AG09309 (cell line): Measurements from ENCODE around the gene SDK2.

ENCODE experiments used
- DNase-seq: peaks from one replicate; pipeline ENCODE4 v3.0.0-alpha.2; 2010; ENCODE audit warnings: low read depth
- H3K4me3 ChIP-seq: 2 replicates; pipeline ENCODE4 v1.5.1; 2011; ENCODE audit warnings: mild to moderate bottlenecking, low read depth, low read length, moderate library complexity; ENCODE audit not compliant: control insufficient read depth
- CTCF ChIP-seq: IDR thresholded peaks from 2 replicates; pipeline ENCODE4 v1.5.1; 2011; ENCODE audit warnings: mild to moderate bottlenecking, low read depth, low read length, inconsistent platforms; ENCODE audit not compliant: insufficient read depth, control insufficient read depth; ENCODE audit errors: missing control alignments

SDK2 gene

GRCh38 chr17:73285603-73285908, 358.7 kb downstream of the SDK2 start:
- no peak overlapping the region for H3K4me3 ChIP-seq
- no peak for DNase-seq

GRCh38 chr17:73284906-73285602, 359.2 kb downstream of the SDK2 start:
- no peak overlapping the region for H3K4me3 ChIP-seq
- TF ChIP-seq CTCF: no peak
- no peak for DNase-seq

More at GRCh38 chr17:73285603-73285908, 358.7 kb downstream of the SDK2 start:
- no peak for TF ChIP-seq CTCF
